Glutamatergic neuron (in vitro differentiated cells): ENCODE data around the gene ULK4. TPM values are rescaled to one million over a fixed set of nuclear protein-coding genes. Genes with fewer than 3 reads are reported as not detected.

ENCODE experiments used
- DNase-seq: peaks from one replicate; pipeline ENCODE4 v3.0.0; 2022
- H3K27ac Mint-ChIP-seq: one replicate; pipeline ENCODE4 v1.8.0; 2020; ENCODE audit warnings: mild to moderate bottlenecking, mixed read lengths, inconsistent platforms; ENCODE audit not compliant: unreplicated experiment
- H3K27me3 Mint-ChIP-seq: one replicate; pipeline ENCODE4 v1.8.0; 2020; ENCODE audit warnings: mild to moderate bottlenecking, moderate library complexity, mixed read lengths, inconsistent platforms; ENCODE audit not compliant: unreplicated experiment
- H3K36me3 Mint-ChIP-seq: one replicate; pipeline ENCODE4 v1.8.0; 2020; ENCODE audit warnings: mild to moderate bottlenecking, mixed read lengths, inconsistent platforms; ENCODE audit not compliant: unreplicated experiment
- H3K4me1 Mint-ChIP-seq: one replicate; pipeline ENCODE4 v1.8.0; 2020; ENCODE audit warnings: mild to moderate bottlenecking, low read depth, mixed read lengths, inconsistent platforms; ENCODE audit not compliant: unreplicated experiment
- H3K4me3 Mint-ChIP-seq: one replicate; pipeline ENCODE4 v1.8.0; 2020; ENCODE audit warnings: mild to moderate bottlenecking, mixed read lengths, inconsistent platforms; ENCODE audit not compliant: unreplicated experiment
- H3K9me3 Mint-ChIP-seq: one replicate; pipeline ENCODE4 v1.8.0; 2020; ENCODE audit warnings: mild to moderate bottlenecking, moderate library complexity, mixed read lengths, inconsistent platforms; ENCODE audit not compliant: unreplicated experiment
- total RNA-seq: library from RNA; stranded (reverse); fragmentation: NEBNext Ultra II Directional; extraction: Animal tissue kit (Norgen Biotek cat#: 25700); gene quantifications from one replicate; pipeline ENCODE4 v1.2.1, GENCODE V29; 2021; ENCODE audit not compliant: unreplicated experiment
- TF ChIP-seq, protein P1 (sequence below): fragments of 200-600 bp; sonication (generic); IDR thresholded peaks from one replicate; pipeline ENCODE4 v1.5.0; 2021; ENCODE audit not compliant: partially characterized antibody, unreplicated experiment

The ULK4 gene
- total RNA-seq, 1 donor from 2014 or later = 9.7 TPM

DNA sequence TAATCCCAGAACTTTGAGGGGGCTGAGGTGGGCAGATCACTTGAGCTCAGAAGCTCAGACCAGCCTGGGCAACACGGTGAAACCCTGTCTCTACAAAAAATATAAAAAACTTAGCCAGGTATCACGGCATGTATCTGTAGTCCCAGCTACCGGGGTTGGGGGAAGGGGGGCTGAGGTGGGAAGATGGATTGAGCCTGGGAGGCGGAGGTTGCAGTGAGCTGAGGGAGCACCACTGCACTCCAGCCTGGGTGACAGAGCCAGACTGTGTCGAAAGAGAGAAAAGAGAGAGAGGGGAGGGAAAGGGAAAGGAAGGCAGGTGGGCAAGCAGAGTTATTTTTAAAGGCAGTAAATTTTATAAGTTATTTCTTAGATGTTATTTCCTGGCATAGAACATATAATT is 368.1 kb downstream of the ULK4 start:
- H3K9me3 Mint-ChIP-seq = peaks cover 2% of the 10 kb centered on the region
- TF ChIP-seq, protein P1, sequence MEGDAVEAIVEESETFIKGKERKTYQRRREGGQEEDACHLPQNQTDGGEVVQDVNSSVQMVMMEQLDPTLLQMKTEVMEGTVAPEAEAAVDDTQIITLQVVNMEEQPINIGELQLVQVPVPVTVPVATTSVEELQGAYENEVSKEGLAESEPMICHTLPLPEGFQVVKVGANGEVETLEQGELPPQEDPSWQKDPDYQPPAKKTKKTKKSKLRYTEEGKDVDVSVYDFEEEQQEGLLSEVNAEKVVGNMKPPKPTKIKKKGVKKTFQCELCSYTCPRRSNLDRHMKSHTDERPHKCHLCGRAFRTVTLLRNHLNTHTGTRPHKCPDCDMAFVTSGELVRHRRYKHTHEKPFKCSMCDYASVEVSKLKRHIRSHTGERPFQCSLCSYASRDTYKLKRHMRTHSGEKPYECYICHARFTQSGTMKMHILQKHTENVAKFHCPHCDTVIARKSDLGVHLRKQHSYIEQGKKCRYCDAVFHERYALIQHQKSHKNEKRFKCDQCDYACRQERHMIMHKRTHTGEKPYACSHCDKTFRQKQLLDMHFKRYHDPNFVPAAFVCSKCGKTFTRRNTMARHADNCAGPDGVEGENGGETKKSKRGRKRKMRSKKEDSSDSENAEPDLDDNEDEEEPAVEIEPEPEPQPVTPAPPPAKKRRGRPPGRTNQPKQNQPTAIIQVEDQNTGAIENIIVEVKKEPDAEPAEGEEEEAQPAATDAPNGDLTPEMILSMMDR = no peak
- H3K4me1 Mint-ChIP-seq = no peaks in the 10 kb centered on the region
- no peak for DNase-seq
- H3K27me3 Mint-ChIP-seq = peaks cover 2% of the 10 kb centered on the region
- H3K36me3 Mint-ChIP-seq = no peaks in the 10 kb centered on the region
- no peak overlapping the region for H3K4me3 Mint-ChIP-seq
- H3K27ac Mint-ChIP-seq = no peak overlapping the region

DNA sequence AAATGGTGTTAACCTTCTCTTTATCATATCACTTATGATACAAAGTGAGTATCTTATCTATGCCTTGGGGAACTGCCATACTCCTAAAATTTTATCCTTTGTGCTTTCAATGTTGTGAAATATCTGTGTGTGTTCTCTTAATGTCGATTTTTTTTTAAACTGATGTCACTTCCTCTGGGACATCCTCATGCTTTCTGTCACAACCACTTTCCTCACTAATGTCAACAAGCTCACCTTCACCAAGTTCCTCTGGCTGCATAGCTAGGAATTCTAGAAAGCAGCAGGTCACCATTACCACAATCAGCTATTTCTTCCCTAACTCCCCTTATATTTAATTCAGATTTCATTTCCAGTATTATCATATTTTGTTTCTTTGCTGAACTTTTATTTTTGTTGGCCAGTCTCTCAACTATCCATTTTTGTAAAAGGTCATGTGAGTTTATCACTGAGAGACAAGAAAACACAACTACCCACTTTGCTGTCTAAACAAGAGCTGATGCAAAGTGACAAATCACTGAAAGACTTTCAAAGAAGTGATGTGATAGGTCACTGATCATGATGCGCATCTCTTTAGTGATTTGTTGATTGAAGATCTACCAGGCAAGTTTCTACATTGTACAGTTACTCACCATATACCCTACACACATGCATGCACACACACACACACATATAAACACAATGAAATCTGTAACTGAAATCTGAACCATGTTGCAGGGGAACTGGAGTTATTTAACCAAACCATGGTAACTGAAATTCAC is 369.0 kb downstream of the ULK4 start:
- Mint-ChIP-seq H3K4me3 (no peak overlapping the region), H3K27ac (no peak overlapping the region), H3K27me3 (peaks cover 2% of the 10 kb centered on the region), H3K4me1 (no peaks in the 10 kb centered on the region), H3K36me3 (no peaks in the 10 kb centered on the region), H3K9me3 (peaks cover 2% of the 10 kb centered on the region)
- TF ChIP-seq, protein P1 = no peak
- no peak for DNase-seq

DNA sequence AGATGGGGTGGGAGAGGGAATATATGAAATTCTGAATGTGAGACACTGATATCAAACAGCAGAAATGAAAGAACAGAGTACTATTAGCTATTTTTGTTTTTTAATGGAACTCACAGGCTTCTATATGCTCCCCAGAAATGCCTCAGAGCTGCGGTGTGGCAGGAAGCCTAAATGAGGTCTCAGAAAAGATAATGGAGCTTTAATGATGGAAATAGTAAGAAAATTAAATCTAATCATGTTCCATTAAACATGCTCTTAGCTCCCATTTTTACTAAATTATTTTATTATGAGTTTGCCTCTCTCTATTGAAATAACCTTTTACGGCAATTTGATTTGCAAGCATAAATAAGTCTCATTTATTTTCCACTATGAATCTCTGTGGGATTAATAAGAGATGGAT is 378.9 kb downstream of the ULK4 start:
- Mint-ChIP-seq H3K9me3 (peaks cover 2% of the 10 kb centered on the region), H3K27ac (no peak overlapping the region), H3K4me1 (peaks cover 8% of the 10 kb centered on the region), H3K36me3 (no peaks in the 10 kb centered on the region), H3K4me3 (no peak overlapping the region), H3K27me3 (no peaks in the 10 kb centered on the region)
- TF ChIP-seq, protein P1 = no peak
- DNase-seq = no peak

DNA sequence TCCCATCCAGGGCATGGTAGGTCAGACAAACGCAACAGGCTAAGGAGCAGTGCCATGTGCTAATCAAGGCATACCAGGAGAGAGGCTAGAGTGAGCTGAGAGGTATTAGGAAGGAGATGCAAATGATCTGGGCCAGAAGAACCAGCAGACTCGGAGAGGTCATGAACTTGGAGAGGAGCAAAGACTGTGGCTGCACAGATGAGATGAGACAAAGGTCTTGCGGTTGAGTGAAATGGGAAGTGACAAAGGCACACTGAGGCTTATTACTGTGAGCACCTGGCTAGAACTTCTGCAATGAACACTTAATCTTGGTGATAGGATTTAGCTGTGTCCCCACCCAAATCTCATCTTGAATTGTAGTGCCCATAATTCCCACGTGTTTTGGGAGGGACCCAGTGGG is 380.2 kb downstream of the ULK4 start:
- no peaks in the 10 kb centered on the region for H3K27me3 Mint-ChIP-seq

More for the DNA sequence above, 380.2 kb downstream of the ULK4 start:
- Mint-ChIP-seq H3K4me3 (no peak overlapping the region), H3K27ac (no peak overlapping the region), H3K36me3 (no peaks in the 10 kb centered on the region), H3K4me1 (peaks cover 8% of the 10 kb centered on the region), H3K9me3 (peaks cover 2% of the 10 kb centered on the region)
- no peak for DNase-seq
- TF ChIP-seq, protein P1 = no peak
